DND-41 (cell line): ENCODE data around the gene CENPU.

Experiments
- ATAC-seq: fragments of 200-7000 bp; cut with Tn5 transposase; 3 replicates; pipeline ENCODE4 v1.9.1; 2021; ENCODE audit warnings: low read depth; ENCODE audit not compliant: insufficient read depth
- DNase-seq: peaks from one replicate; pipeline ENCODE4 v3.0.0-alpha.2; 2020
- H2AFZ ChIP-seq: 2 replicates; pipeline ENCODE4 v1.6.0; 2012; ENCODE audit warnings: low read depth, low read length
- H3K27ac ChIP-seq: 2 replicates; pipeline ENCODE4 v1.5.1; 2012; ENCODE audit warnings: low read length, inconsistent platforms
- H3K27me3 ChIP-seq: fragments of 200-600 bp; sonication (generic); 2 replicates; pipeline ENCODE4 v1.6.0; 2012; ENCODE audit warnings: low read length, mild to moderate bottlenecking, inconsistent platforms; ENCODE audit not compliant: insufficient read depth, poor library complexity
- H3K36me3 ChIP-seq: 2 replicates; pipeline ENCODE4 v1.5.1; 2012; ENCODE audit warnings: low read length, inconsistent platforms; ENCODE audit not compliant: insufficient read depth
- H3K4me1 ChIP-seq: 2 replicates; pipeline ENCODE4 v1.5.1; 2012; ENCODE audit warnings: mild to moderate bottlenecking, low read length; ENCODE audit not compliant: insufficient read depth
- H3K4me2 ChIP-seq: 2 replicates; pipeline ENCODE4 v1.6.0; 2012; ENCODE audit warnings: mild to moderate bottlenecking, moderate library complexity, low read length, inconsistent platforms; ENCODE audit not compliant: insufficient read depth
- H3K4me3 ChIP-seq, 2 experiments: fragments of 200-600 bp in 1 of 2; shearing (Covaris generic) in 1 of 2; 2 replicates each; pipeline ENCODE4 v1.5.1; 2012 to 2016; ENCODE audit warnings: inconsistent platforms in 2 of 2, low read length in 2 of 2, mild to moderate bottlenecking in 2 of 2, low read depth in 1 of 2, moderate library complexity in 1 of 2
- H3K79me2 ChIP-seq: 2 replicates; pipeline ENCODE4 v1.6.0; 2012; ENCODE audit warnings: low read length, inconsistent platforms; ENCODE audit not compliant: insufficient read depth
- H3K9ac ChIP-seq: 2 replicates; pipeline ENCODE4 v1.6.0; 2012; ENCODE audit warnings: low read depth, mild to moderate bottlenecking, inconsistent platforms, low read length, moderate library complexity
- H3K9me3 ChIP-seq: 2 replicates; pipeline ENCODE4 v1.5.1; 2012; ENCODE audit warnings: low read length, moderate library complexity, mild to moderate bottlenecking, inconsistent platforms; ENCODE audit not compliant: insufficient read depth, severe bottlenecking
- H4K20me1 ChIP-seq: 2 replicates; pipeline ENCODE4 v1.6.0; 2012; ENCODE audit warnings: low read length; ENCODE audit not compliant: insufficient read depth
- CTCF ChIP-seq: IDR thresholded peaks from 2 replicates; pipeline ENCODE4 v1.5.1; 2012; ENCODE audit warnings: borderline replicate concordance, low read length, moderate library complexity, mild to moderate bottlenecking; ENCODE audit not compliant: poor library complexity, severe bottlenecking; ENCODE audit errors: extremely low read depth
- EZH2 ChIP-seq: IDR thresholded peaks from 3 replicates; pipeline ENCODE4 v1.6.1; 2012; ENCODE audit warnings: borderline replicate concordance, low read depth, mild to moderate bottlenecking, moderate library complexity, low read length, inconsistent platforms; ENCODE audit not compliant: severe bottlenecking

The CENPU gene

DNA sequence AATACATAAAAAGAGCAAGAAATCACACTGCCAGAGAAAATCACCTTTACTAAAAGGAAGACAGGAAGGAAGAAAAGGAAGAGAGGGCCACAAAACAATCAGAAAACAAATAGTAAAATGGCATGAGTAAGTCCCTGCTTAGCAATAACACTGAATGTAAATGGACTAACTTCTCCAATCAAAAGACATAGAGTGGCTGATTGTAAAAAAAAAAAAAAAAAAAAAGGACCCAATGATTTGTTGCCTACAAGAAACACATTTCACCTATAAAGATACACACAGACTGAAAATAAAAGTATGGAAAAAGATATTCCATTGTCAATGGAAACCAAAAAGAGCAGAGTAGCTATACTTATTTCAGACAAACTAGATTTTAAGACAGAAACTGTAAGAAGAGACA, 12.6 kb downstream of the CENPU start:
- H3K4me3 ChIP-seq, result no peak overlapping the region
- H3K36me3 ChIP-seq, result peaks cover 95% of the 10 kb centered on the region
- ATAC-seq, result no peak
- H3K4me2 ChIP-seq, result no peak overlapping the region
- H3K27ac ChIP-seq, result no peak overlapping the region
- no peaks in the 10 kb centered on the region for H3K27me3 ChIP-seq
- H3K9ac ChIP-seq, result no peak overlapping the region
- peaks cover 52% of the 10 kb centered on the region for H4K20me1 ChIP-seq
- peaks cover 85% of the 10 kb centered on the region for H3K79me2 ChIP-seq
- H3K4me1 ChIP-seq, result peaks cover 2% of the 10 kb centered on the region; the same call in 1 of the 2 replicates
- DNase-seq, result no peak
- TF ChIP-seq CTCF (no peak), EZH2 (no peak)
- H3K9me3 ChIP-seq, result no peaks in the 10 kb centered on the region
- H2AFZ ChIP-seq, result no peak overlapping the region

DNA sequence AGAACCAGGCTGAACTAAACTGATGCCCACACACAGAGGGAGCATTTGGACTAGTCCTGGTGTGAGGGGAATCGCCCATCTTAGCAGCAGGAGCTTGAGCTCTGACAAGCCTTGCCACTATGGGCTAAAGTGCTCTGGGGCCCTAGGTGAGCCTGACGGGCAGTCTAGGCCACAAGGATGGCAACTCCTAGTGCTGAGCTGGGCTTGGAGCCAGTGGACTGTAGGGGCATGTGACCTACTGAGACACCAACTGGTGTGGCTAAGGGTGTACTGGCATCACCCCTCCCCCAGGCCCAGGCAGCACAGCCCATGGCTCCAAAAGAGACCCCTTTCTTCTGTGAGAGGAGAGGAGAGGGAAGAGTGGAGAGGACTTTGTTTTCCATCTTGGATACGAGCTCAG, 14.5 kb downstream of the CENPU start:
- no peak for ATAC-seq
- Histone ChIP-seq H3K4me2 (no peak overlapping the region), H3K27me3 (no peaks in the 10 kb centered on the region), H2AFZ (no peak overlapping the region), H3K4me1 (no peaks in the 10 kb centered on the region), H4K20me1 (peaks cover 42% of the 10 kb centered on the region), H3K36me3 (peaks cover 94% of the 10 kb centered on the region), H3K4me3 (no peak overlapping the region), H3K27ac (no peak overlapping the region), H3K9me3 (no peaks in the 10 kb centered on the region), H3K9ac (no peak overlapping the region), H3K79me2 (peaks cover 73% of the 10 kb centered on the region)
- TF ChIP-seq CTCF (no peak), EZH2 (no peak)
- DNase-seq, result no peak

DNA sequence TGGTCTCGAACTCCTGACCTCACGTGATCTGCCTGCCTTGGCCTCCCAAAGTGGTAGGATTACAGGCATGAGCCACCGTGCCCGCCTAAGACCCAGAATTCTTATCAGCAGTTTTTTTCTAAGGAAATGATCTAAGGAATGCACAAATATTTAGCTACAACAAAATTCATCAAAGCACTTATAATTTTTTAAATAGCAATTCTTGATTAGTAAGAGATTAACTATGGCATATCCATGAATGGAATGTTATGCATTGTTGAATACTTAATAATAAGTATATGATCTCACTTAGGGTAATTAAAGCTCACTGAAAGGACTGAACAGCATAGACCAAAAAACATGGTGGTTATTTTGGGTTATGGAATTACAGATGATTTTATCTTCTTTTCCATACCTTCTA, 18.4 kb downstream of the CENPU start:
- TF ChIP-seq CTCF (no peak), EZH2 (no peak)
- no peak overlapping the region for H2AFZ ChIP-seq

GRCh38 chr4:184713887-184714286, 20.0 kb downstream of the CENPU start:
- peaks cover 42% of the 10 kb centered on the region for H3K79me2 ChIP-seq

More for the DNA sequence above, 18.4 kb downstream of the CENPU start:
- no peak for ATAC-seq
- H3K9ac ChIP-seq, result no peak overlapping the region
- no peak for DNase-seq
- H3K79me2 ChIP-seq, result peaks cover 58% of the 10 kb centered on the region
- peaks cover 97% of the 10 kb centered on the region for H3K36me3 ChIP-seq
- H3K27ac ChIP-seq, result no peak overlapping the region
- H3K27me3 ChIP-seq, result no peaks in the 10 kb centered on the region
- peaks cover 40% of the 10 kb centered on the region for H4K20me1 ChIP-seq
- H3K9me3 ChIP-seq, result no peaks in the 10 kb centered on the region
- H3K4me2 ChIP-seq, result no peak overlapping the region
- no peaks in the 10 kb centered on the region for H3K4me1 ChIP-seq
- no peak overlapping the region for H3K4me3 ChIP-seq

More at GRCh38 chr4:184713887-184714286, 20.0 kb downstream of the CENPU start:
- DNase-seq (no peak), ATAC-seq (no peak)
- H3K4me2 ChIP-seq, result no peak overlapping the region
- no peak overlapping the region for H2AFZ ChIP-seq
- H4K20me1 ChIP-seq, result peaks cover 27% of the 10 kb centered on the region
- H3K9ac ChIP-seq, result no peak overlapping the region
- H3K4me1 ChIP-seq, result no peaks in the 10 kb centered on the region
- no peak overlapping the region for H3K27ac ChIP-seq
- H3K4me3 ChIP-seq, result no peak overlapping the region
- H3K27me3 ChIP-seq, result no peaks in the 10 kb centered on the region
- peaks cover 97% of the 10 kb centered on the region for H3K36me3 ChIP-seq
- TF ChIP-seq CTCF (no peak), EZH2 (no peak)
- no peaks in the 10 kb centered on the region for H3K9me3 ChIP-seq
